ENCODE data around the gene FEM1C. TPM values are rescaled to one million over a fixed set of nuclear protein-coding genes. Genes with fewer than 3 reads are reported as not detected.

FEM1C gene
- total and polyA plus RNA-seq, 2 of the 4 experiments (the other 2 are of a cell fraction) = 6.3 to 21.5 TPM

- no peak overlapping the region for H3K4ac ChIP-seq (ENCODE audit: low read depth, low read length)
- WGBS, 2 experiments (ENCODE audit: extremely low coverage in 2 of 2, insufficient read length in 1 of 2) = no CpG with 5 or more reads among the region's 3 CpGs
- no peaks in the 10 kb centered on the region for H3K9me1 ChIP-seq (ENCODE audit: insufficient read depth, low read length)
- no peaks in the 10 kb centered on the region for H3K27me3 ChIP-seq (ENCODE audit: control insufficient read depth, insufficient read depth, low read length)
- no peak overlapping the region for H3K27ac ChIP-seq (ENCODE audit: insufficient read depth, low read length)
- no peaks in the 10 kb centered on the region for H3K36me3 ChIP-seq (ENCODE audit: control insufficient read depth, insufficient read depth, low read length)
- no peaks in the 10 kb centered on the region for H4K20me1 ChIP-seq (ENCODE audit: insufficient read depth, low read length)
- no peak overlapping the region for H3K23ac ChIP-seq (ENCODE audit: low read depth, low read length)
- no peak for TF ChIP-seq RFX5 (IDR thresholded peaks at IDR 0.05; ENCODE audit: low read depth, low read length)
- no peak for TF ChIP-seq SMC3 (IDR thresholded peaks at IDR 0.05; ENCODE audit: low read depth, low read length)
- TF ChIP-seq CEBPB (IDR thresholded peaks at IDR 0.05; ENCODE audit: low read depth, low read length) = no peak
- no peaks in the 10 kb centered on the region for H3K4me1 ChIP-seq (ENCODE audit: control insufficient read depth, insufficient read depth, low read length)
- BruUV-seq (replicated peaks) = no TSS peak
- DNase-seq (no peak), ATAC-seq (ENCODE audit: low read depth) (no peak)
- H2BK15ac ChIP-seq (ENCODE audit: low read depth, low read length) = no peak overlapping the region
- ChIA-PET CTCF (interaction anchor here (0.6 to 1.5 kb wide), 2 partner anchors 13 to 151 kb away, joined by 3 read pairs; no protein-coding TSS in a partner anchor), POLR2A (ENCODE audit: unreplicated experiment) (interaction anchor here (0.7 kb wide), 1 partner anchor 18 kb away, joined by 3 read pairs; no protein-coding TSS in a partner anchor)
- H4K5ac ChIP-seq (ENCODE audit: low read depth, low read length) = no peak overlapping the region
- no peak overlapping the region for H2AK5ac ChIP-seq (ENCODE audit: low read depth, low read length)
- H3K4me2 ChIP-seq (ENCODE audit: low read depth, low read length) = no peak overlapping the region
- H4K8ac ChIP-seq (ENCODE audit: low read depth in 2 of 2, low read length in 2 of 2) = no peak overlapping the region
- no peak overlapping the region for H2BK5ac ChIP-seq (ENCODE audit: low read depth, low read length, poor library complexity, severe bottlenecking)
- no peaks in the 10 kb centered on the region for H3K9me3 ChIP-seq (ENCODE audit: control insufficient read depth, insufficient read depth, low read length)
- H3K79me1 ChIP-seq (ENCODE audit: low read depth in 1 of 2, low read length in 2 of 2) = no peaks in the 10 kb centered on the region
- no peak overlapping the region for H4K91ac ChIP-seq (ENCODE audit: insufficient read depth, low read depth, low read length)
- no peak overlapping the region for H2AFZ ChIP-seq (replicated peaks; ENCODE audit: low read length, poor library complexity)
- H3K56ac ChIP-seq (ENCODE audit: extremely low read depth, insufficient read depth, low read length) = no peak overlapping the region; the same call in 1 of the 2 replicates
- no peak overlapping the region for H3K4me3 ChIP-seq (ENCODE audit: insufficient read depth, low read depth, low read length)
- dilution Hi-C loops (cut with HindIII; ENCODE audit: low sequenced_read_pairs, unreplicated experiment) = no loop called here
- intact Hi-C loops (cut with micrococcal nuclease) = no loop called here
- H2BK120ac ChIP-seq (ENCODE audit: low read depth, low read length) = no peak overlapping the region
- H3K18ac ChIP-seq (ENCODE audit: low read depth, low read length) = no peak overlapping the region
- no peak overlapping the region for H3K9ac ChIP-seq (ENCODE audit: low read depth, low read length)
- H3K14ac ChIP-seq (replicated peaks; ENCODE audit: low read depth, low read length) = no peak overlapping the region
- H2BK20ac ChIP-seq (ENCODE audit: low read depth, low read length) = no peak overlapping the region
- in situ Hi-C loops (cut with MboI; ENCODE audit: low sequenced_read_pairs) = no loop called here
- no peak overlapping the region for H2AK9ac ChIP-seq (replicated peaks; ENCODE audit: low read depth, low read length, poor library complexity)
Observed at GRCh38 chr5:115501464-115502210, 42.9 kb downstream of the FEM1C start.
